ENCODE measurements around the gene SCT.

SCT gene

DNA sequence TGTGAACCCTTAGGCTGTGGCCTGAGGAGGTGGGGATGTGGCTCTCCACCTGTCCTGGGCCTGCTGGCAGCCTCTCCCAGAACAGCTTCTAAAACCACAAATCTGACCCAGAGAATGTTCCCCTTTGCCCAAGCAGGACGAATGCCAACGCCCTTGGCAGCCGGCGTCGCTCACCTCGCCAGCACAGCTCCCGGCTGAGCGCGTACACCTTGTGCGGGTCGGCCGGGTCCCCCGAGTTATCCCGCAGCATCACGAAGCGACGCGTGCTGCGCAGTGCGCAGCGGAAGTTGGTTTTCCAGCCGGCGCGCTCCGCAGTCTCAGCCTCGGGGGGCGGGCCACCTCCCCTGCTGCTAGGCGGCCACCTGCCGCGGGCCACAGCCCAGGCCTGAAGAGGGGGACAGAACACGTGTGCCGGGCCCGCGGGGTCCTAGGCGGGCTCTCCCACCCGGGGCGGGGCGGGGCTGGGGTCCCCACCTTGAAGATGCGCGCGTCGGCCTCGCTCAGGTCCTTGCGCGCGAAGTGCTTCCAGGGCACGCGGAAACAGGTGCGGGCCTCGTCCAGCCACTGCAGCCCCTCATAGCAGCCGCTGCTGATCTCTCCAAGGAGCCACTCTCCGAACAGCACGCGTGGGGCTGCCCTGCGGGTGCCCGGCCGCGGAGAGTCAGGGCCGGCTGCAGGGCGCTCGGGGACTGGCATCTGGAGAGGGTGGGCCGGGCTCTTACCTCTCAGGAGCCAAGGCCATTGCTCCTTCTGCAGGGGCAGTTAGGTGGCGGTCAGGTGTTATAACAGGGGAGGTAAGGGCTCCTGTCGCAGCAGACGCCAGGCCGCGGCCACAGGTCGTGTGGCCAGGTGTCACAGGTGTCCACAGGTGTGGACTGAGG lies 12.1 kb downstream of the SCT start:
- TF ChIP-seq, protein P1, sequence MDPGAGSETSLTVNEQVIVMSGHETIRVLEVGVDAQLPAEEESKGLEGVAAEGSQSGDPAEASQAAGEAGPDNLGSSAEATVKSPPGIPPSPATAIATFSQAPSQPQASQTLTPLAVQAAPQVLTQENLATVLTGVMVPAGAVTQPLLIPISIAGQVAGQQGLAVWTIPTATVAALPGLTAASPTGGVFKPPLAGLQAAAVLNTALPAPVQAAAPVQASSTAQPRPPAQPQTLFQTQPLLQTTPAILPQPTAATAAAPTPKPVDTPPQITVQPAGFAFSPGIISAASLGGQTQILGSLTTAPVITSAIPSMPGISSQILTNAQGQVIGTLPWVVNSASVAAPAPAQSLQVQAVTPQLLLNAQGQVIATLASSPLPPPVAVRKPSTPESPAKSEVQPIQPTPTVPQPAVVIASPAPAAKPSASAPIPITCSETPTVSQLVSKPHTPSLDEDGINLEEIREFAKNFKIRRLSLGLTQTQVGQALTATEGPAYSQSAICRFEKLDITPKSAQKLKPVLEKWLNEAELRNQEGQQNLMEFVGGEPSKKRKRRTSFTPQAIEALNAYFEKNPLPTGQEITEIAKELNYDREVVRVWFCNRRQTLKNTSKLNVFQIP (CRISPR knock-in tag; IDR thresholded peaks at IDR 0.05; ENCODE audit: borderline replicate concordance, low read depth), result no peak
- TF ChIP-seq, protein P2, sequence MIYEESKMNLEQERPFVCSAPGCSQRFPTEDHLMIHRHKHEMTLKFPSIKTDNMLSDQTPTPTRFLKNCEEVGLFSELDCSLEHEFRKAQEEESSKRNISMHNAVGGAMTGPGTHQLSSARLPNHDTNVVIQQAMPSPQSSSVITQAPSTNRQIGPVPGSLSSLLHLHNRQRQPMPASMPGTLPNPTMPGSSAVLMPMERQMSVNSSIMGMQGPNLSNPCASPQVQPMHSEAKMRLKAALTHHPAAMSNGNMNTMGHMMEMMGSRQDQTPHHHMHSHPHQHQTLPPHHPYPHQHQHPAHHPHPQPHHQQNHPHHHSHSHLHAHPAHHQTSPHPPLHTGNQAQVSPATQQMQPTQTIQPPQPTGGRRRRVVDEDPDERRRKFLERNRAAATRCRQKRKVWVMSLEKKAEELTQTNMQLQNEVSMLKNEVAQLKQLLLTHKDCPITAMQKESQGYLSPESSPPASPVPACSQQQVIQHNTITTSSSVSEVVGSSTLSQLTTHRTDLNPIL (CRISPR knock-in tag; IDR thresholded peaks at IDR 0.05; ENCODE audit: low read depth), result no peak
- TF ChIP-seq ZNF565 (CRISPR knock-in tag; conservative IDR thresholded peaks at IDR 0.05; ENCODE audit: low read depth), result no peak
- no peak for TF ChIP-seq ARNTL (CRISPR knock-in tag; IDR thresholded peaks at IDR 0.05; ENCODE audit: borderline replicate concordance, low read depth)
- TF ChIP-seq ZFP30 (CRISPR knock-in tag; IDR thresholded peaks at IDR 0.05), result no peak
- TF ChIP-seq, protein P3, sequence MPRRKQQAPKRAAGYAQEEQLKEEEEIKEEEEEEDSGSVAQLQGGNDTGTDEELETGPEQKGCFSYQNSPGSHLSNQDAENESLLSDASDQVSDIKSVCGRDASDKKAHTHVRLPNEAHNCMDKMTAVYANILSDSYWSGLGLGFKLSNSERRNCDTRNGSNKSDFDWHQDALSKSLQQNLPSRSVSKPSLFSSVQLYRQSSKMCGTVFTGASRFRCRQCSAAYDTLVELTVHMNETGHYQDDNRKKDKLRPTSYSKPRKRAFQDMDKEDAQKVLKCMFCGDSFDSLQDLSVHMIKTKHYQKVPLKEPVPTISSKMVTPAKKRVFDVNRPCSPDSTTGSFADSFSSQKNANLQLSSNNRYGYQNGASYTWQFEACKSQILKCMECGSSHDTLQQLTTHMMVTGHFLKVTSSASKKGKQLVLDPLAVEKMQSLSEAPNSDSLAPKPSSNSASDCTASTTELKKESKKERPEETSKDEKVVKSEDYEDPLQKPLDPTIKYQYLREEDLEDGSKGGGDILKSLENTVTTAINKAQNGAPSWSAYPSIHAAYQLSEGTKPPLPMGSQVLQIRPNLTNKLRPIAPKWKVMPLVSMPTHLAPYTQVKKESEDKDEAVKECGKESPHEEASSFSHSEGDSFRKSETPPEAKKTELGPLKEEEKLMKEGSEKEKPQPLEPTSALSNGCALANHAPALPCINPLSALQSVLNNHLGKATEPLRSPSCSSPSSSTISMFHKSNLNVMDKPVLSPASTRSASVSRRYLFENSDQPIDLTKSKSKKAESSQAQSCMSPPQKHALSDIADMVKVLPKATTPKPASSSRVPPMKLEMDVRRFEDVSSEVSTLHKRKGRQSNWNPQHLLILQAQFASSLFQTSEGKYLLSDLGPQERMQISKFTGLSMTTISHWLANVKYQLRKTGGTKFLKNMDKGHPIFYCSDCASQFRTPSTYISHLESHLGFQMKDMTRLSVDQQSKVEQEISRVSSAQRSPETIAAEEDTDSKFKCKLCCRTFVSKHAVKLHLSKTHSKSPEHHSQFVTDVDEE (CRISPR knock-in tag; IDR thresholded peaks at IDR 0.05), result no peak
- no peak for TF ChIP-seq ISL1 (CRISPR knock-in tag; IDR thresholded peaks at IDR 0.05)
- ATAC-seq, result peak; percentile 5

DNA sequence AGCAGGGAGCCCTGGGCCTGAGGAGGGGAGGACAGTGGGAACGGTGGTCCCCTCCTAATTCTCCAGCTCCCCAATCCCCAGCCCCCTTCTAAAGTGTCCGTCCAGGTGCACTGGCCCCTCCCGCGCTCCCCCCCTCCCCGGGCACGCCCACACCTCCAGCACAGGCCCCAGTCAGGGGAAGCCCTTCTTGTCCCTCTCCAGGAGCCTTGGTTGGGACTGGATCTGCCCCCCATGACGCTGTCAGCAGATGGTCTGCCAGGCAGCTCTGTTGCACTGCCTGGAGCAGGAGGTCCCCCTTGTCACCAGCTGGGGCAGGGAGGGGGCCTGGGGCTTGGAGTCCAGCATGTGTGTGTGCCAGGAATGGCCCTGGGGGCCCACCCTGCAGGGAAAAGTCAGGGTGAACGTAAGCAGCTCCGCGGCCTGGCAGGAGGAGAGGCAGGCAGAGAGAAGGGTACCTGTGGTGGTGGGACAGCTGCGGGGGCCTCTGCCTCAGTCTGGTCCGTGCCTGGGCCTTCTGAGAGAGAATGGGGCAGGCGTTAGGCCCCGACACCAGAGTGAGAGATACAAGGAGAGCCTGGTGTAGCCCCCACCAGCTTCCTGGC lies 12.9 kb downstream of the SCT start:
- ATAC-seq, result no peak
- no peak for TF ChIP-seq RARB (CRISPR knock-in tag; IDR thresholded peaks at IDR 0.05)
- TF ChIP-seq GLIS3 (CRISPR knock-in tag; IDR thresholded peaks at IDR 0.05), result no peak
- TF ChIP-seq PPARA (CRISPR knock-in tag; IDR thresholded peaks at IDR 0.05; ENCODE audit: borderline replicate concordance), result no peak
- no peak for TF ChIP-seq OSR1 (CRISPR knock-in tag; IDR thresholded peaks at IDR 0.05)
- no peak for TF ChIP-seq TOX (CRISPR knock-in tag; IDR thresholded peaks at IDR 0.05; ENCODE audit: borderline replicate concordance)
- TF ChIP-seq SNAI2 (CRISPR knock-in tag; IDR thresholded peaks at IDR 0.05), result no peak
- no peak for TF ChIP-seq CSDC2 (CRISPR knock-in tag; IDR thresholded peaks at IDR 0.05)

DNA sequence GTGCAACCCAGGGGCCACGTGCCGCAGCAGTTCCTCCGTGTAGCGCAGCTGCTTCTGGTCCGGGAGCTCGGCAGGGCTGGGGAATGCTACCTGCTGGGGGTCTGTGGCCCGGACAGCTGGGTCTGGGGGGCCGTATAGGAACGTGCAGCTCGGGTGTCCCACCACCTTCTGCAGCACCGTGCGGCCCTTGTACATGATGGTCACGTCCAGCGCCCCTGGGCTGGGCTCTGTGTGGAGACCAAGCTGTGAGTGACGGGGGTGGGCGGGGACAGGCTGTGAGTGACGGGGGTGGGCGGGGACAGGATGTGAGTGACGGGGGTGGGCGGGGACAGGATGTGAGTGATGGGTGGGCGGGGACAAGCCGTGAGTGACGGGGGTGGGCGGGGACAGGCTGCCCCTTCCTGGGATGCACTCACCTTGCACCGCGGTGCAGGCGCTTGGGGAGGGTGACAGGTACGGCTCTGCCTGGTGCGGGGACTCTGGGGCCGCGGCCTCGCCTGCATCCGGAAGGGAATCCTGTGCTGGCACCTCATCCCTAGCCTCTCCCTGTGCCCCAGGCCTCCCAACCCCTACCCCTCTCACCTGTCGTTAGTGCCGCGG lies 13.5 kb downstream of the SCT start:
- ATAC-seq, result peak; percentile 1; the same call in 1 of the 3 replicates
- no peak for TF ChIP-seq OSR1 (CRISPR knock-in tag; IDR thresholded peaks at IDR 0.05)

DNA sequence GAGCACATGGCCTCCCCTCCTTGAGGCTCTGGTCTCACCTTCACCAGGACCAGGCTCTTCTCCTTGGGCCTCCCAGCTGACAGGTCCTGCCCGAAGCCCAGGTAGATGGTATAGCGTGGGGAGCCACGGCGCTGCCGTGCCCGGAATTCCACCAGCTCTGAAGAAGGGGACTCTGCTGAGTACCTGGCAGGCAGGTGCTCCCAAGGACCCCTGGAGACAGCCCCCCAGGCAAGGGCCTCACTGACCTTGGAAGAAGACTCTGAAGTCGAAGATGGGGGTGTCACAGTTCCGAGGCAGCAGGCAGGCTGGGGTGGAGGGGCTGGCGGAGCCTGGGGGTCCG lies 14.1 kb downstream of the SCT start:
- no peak for ATAC-seq
- TF ChIP-seq, protein P1 (CRISPR knock-in tag; IDR thresholded peaks at IDR 0.05; ENCODE audit: borderline replicate concordance, low read depth), result no peak
- no peak for TF ChIP-seq CSDC2 (CRISPR knock-in tag; IDR thresholded peaks at IDR 0.05)
- no peak for TF ChIP-seq ISL1 (CRISPR knock-in tag; IDR thresholded peaks at IDR 0.05)
- TF ChIP-seq TCF4 (CRISPR knock-in tag; IDR thresholded peaks at IDR 0.05; ENCODE audit: borderline replicate concordance), result no peak
- TF ChIP-seq ZC3H10 (CRISPR knock-in tag; IDR thresholded peaks at IDR 0.05), result no peak
- TF ChIP-seq ZFP30 (CRISPR knock-in tag; IDR thresholded peaks at IDR 0.05), result no peak
- TF ChIP-seq, protein P3 (CRISPR knock-in tag; IDR thresholded peaks at IDR 0.05), result no peak
- no peak for TF ChIP-seq SNAI2 (CRISPR knock-in tag; IDR thresholded peaks at IDR 0.05)
- TF ChIP-seq RARB (CRISPR knock-in tag; IDR thresholded peaks at IDR 0.05), result no peak
- no peak for TF ChIP-seq OSR1 (CRISPR knock-in tag; IDR thresholded peaks at IDR 0.05)
- no peak for TF ChIP-seq TOX (CRISPR knock-in tag; IDR thresholded peaks at IDR 0.05; ENCODE audit: borderline replicate concordance)
- no peak for TF ChIP-seq ESRRG (CRISPR knock-in tag; IDR thresholded peaks at IDR 0.05)
- TF ChIP-seq ZNF70 (CRISPR knock-in tag; IDR thresholded peaks at IDR 0.05), result no peak
- TF ChIP-seq, protein P4, sequence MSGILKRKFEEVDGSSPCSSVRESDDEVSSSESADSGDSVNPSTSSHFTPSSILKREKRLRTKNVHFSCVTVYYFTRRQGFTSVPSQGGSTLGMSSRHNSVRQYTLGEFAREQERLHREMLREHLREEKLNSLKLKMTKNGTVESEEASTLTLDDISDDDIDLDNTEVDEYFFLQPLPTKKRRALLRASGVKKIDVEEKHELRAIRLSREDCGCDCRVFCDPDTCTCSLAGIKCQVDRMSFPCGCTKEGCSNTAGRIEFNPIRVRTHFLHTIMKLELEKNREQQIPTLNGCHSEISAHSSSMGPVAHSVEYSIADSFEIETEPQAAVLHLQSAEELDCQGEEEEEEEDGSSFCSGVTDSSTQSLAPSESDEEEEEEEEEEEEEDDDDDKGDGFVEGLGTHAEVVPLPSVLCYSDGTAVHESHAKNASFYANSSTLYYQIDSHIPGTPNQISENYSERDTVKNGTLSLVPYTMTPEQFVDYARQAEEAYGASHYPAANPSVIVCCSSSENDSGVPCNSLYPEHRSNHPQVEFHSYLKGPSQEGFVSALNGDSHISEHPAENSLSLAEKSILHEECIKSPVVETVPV (CRISPR knock-in tag; IDR thresholded peaks at IDR 0.05), result no peak
- no peak for TF ChIP-seq ZFP3 (CRISPR knock-in tag; IDR thresholded peaks at IDR 0.05)

All from SK-N-SH treated with all-trans-retinoic acid at 6 μM for 48 hours (cell line).